HEK293T (cell line): Measurements from ENCODE around the gene OTOA.

ENCODE experiments used
- BHLHE40 ChIP-seq: fragments of 450-650 bp; IDR thresholded peaks from 2 replicates; pipeline ENCODE4 v1.6.1; 2016; ENCODE audit warnings: mild to moderate bottlenecking, moderate library complexity, borderline replicate concordance
- FOXA1 ChIP-seq: fragments of 450-650 bp; IDR thresholded peaks from 2 replicates; pipeline ENCODE4 v1.6.1; 2016; ENCODE audit warnings: mild to moderate bottlenecking

GRCh38 chr16:21703589-21704174 lies 39.9 kb downstream of the OTOA start:
- TF ChIP-seq FOXA1 (no peak), BHLHE40 (no peak)
